Stimulated activated CD8-positive, alpha-beta memory T cell treated with anti-CD3 and anti-CD28 coated beads, Interleukin-4, amount 100 ng/mL, for 48 hours (primary cell): ENCODE results near the gene PCDHGB1.
"Not testable (repeated sequence)": the region's sequence is repeated elsewhere in the genome, so short reads cannot be mapped to it uniquely, and the experiment has no call there.

Experiments
- DNase-seq: peaks from one replicate; pipeline ENCODE4 v3.0.0-alpha.2; 2020

The PCDHGB1 gene

GRCh38 chr5:141349917-141350619, at the start of gene PCDHGB1:
TSS of gene PCDHGB1 (plus strand) at chr5:141350099. CDS start at chr5:141350261, 162 bp downstream.
- peak; percentile 51 for DNase-seq

DNA sequence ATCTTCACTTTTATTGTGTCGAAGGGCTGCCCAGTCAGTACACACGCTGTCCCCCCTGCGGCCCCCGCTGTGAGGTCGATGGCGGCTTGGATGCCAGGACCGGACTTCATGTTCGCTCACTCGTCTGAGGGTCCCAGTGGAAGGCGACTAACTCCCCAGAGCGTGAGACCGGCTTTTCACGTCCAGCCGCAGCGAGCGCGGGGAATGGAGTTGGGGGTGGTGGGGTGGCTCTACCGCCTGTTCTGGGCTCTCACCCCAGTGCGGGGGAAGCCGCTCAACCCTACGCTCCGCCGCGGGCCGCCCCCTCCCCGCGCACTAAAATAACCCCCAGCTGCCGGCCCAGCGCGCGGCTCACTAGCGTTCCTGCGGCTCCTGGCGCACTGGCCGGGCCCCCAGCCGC, 46.1 kb upstream of the PCDHGB1 start, which contains the start of gene SLC25A2:
Gene SLC25A2 (minus strand): TSS at position 294 of the 400 bp plus-strand sequence. CDS start 184 bp downstream, at position 110.
- DNase-seq: no peak

DNA sequence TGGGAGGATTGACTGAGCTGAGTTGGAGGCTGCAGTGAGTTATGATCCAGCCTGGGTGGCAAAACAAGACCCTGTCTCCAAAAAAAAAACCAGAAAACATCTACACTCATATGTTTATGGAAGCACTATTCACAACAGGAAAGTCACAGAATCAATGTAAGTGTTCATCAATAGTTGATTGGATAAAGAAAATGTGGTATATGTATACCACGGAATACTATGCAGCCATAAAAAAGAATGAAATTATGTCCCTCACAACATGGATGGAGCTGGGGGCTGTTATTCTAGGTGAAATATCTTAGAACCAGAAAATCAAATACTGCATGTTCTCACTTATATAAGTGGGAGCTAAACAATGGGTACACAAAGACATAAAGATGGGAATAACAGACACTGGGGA, 43.3 kb upstream of the PCDHGB1 start:
- no peak for DNase-seq

GRCh38 chr5:141313711-141314110, 36.2 kb upstream of the PCDHGB1 start:
- no peak for DNase-seq

- not testable (repeated sequence) for DNase-seq
These were observed 32.9 kb upstream of the PCDHGB1 start for GRCh38 chr5:141316963-141317362.

- DNase-seq: no peak
These were observed 30.7 kb upstream of the PCDHGB1 start for GRCh38 chr5:141319202-141319601.

GRCh38 chr5:141319699-141320098, 30.2 kb upstream of the PCDHGB1 start:
- DNase-seq: no peak

- peak; percentile 93 for DNase-seq
These were observed 29.4 kb upstream of the PCDHGB1 start, which contains the start of gene TAF7 for GRCh38 chr5:141320225-141321169. TSS of gene TAF7 (minus strand) at chr5:141320784. CDS start at chr5:141320044, 740 bp downstream.

DNA sequence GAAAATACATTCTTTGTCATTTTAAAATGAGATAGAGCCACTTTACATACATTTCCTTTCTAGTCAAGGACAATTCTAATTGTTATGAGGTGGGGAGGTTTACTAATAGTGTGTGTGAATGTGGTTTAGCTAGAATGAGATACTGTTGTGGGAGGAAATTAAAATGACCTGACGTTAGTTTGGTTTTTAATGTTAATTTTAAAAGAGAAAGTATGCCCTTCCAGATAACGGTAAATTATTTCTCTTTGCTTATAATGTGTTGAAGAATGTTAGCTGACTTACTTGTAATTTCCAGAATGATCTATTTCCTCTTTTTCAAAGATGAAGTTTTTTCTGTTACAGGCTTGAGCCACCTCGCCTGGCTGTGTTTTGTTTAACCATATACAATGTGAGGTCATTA, 27.6 kb upstream of the PCDHGB1 start:
- no peak for DNase-seq

GRCh38 chr5:141326088-141326854, 23.6 kb upstream of the PCDHGB1 start:
- DNase-seq: peak; percentile 74

DNA sequence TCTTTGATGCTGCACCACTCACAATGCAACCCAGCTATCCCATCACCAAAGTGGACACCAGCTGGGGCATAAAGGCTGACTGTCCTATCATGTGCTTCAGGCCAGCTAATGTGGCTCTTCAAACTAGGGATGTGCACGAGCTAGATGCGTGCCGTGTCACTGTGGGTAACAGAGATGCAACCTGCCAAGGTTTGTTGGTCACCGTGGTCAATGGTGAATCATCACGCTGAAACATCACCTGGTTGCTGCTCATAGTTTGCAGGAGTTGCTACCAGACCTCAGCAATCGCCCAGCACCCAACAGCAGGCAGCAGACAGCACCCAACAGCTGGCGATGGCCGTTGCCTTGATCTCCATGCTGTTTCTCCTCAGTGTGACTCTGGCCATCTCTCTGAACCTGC, 21.7 kb upstream of the PCDHGB1 start:
- no peak for DNase-seq

GRCh38 chr5:141330299-141331080, 19.4 kb upstream of the PCDHGB1 start, which contains the start of gene PCDHGA1:
TSS of gene PCDHGA1 (plus strand) at chr5:141330514.
- no peak for DNase-seq

DNA sequence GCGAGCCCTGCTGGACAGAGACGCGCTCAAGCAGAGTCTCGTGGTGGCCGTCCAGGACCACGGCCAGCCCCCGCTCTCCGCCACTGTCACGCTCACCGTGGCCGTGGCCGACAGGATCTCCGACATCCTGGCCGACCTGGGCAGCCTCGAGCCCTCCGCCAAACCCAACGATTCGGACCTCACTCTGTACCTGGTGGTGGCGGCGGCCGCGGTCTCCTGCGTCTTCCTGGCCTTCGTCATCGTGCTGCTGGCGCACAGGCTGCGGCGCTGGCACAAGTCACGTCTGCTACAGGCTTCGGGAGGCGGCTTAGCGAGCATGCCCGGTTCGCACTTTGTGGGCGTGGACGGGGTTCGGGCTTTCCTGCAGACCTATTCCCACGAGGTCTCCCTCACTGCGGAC, 17.3 kb upstream of the PCDHGB1 start:
- DNase-seq: not testable (repeated sequence)

DNA sequence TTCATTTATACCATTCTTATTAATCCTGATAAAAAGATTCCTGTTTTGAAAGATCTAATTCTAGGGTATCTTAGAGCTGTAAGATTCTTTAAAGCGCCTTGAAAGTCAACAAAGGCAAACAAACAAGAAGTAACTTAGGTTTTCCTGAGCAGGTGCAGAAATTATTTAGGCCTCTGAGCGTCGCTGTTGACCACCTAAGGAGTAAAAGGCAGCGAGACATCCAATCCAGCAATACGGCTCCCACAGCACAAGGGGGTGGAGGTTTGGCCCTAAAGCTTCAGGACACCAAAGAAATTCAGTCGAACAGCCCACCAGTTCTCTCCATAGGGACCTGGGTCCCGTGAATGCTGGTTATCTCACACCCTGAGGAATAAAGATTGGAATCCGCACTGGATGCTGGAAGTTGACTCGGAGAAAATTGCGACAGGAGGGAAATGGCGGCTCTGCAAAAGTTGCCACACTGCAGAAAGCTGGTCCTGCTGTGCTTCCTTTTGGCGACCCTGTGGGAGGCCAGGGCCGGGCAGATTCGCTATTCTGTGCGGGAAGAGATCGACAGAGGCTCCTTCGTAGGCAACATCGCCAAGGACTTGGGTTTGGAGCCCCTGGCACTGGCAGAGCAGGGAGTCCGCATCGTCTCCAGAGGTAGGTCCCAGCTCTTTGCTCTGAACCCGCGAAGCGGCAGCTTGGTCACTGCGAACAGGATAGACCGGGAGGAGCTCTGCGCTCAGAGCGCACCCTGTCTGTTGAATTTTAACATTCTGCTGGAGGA, 11.2 kb upstream of the PCDHGB1 start, which contains the start of gene PCDHGA2:
Gene PCDHGA2 (plus strand): TSS at position 223 of the 769 bp plus-strand sequence.
- DNase-seq: no peak

GRCh38 chr5:141340781-141341354, 9.0 kb upstream of the PCDHGB1 start:
- not testable (repeated sequence) for DNase-seq

DNA sequence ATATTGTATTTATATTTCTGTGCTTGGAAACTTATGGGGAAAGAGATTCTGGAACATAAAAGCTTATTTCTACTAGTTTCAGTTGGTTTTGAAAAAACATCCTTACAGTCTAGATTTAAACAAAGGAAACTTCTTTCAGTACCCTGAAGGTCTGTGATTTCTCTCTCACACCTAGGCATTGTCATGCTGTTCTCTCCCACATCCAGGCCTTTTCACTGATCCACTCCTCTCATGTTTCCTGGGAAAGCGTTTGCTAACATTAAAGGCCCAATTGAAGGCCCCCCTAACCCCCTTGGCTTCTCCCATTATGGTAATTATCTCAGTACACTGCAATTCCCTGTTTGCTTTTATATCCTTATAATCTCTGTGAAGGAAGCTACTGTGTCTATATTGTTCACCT, 7.1 kb upstream of the PCDHGB1 start:
- DNase-seq: no peak

GRCh38 chr5:141343242-141343952, 6.5 kb upstream of the PCDHGB1 start, which contains the start of gene PCDHGA3:
TSS of gene PCDHGA3 (plus strand) at chr5:141343829. CDS start at chr5:141344034, 205 bp downstream.
- DNase-seq: no peak

DNA sequence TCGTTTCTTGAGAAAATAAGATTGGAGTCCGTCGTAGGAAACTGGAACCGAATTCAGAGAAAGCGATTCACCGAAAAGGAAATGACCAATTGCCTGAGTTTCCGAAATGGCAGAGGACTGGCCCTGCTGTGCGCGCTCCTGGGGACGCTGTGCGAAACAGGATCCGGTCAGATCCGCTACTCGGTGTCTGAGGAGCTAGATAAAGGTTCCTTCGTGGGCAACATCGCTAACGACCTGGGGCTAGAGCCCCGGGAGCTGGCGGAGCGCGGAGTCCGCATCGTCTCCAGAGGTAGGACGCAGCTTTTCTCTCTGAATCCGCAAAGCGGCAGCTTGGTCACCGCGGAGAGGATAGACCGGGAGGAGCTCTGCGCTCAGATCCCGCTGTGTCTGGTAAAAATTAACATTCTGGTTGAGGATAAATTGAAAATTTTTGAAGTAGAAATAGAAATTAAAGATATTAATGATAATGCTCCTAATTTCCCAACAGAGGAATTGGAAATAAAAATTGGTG, 5.9 kb upstream of the PCDHGB1 start:
- DNase-seq: no peak

GRCh38 chr5:141345327-141345726, 4.6 kb upstream of the PCDHGB1 start:
- DNase-seq: no peak

- not testable (repeated sequence) for DNase-seq
These were observed 3.9 kb upstream of the PCDHGB1 start for GRCh38 chr5:141346017-141346416.
